Hematopoietic multipotent progenitor cell (in vitro differentiated cells): Measurements from ENCODE around the gene SLC2A4RG. TPM values are rescaled to one million over a fixed set of nuclear protein-coding genes. Genes with fewer than 3 reads are reported as not detected.

Source experiments
- small RNA-seq: library from RNA; depleted of rRNA; stranded (forward); fragments of <200 nt; gene quantifications from one replicate; pipeline ENCODE3, GENCODE V24; 2012
- total RNA-seq: library from RNA; depleted of rRNA; stranded (reverse); fragments of >200 nt; gene quantifications from one replicate; pipeline ENCODE4 v1.2.3, GENCODE V29; 2012

Gene SLC2A4RG
- total RNA-seq, 1 donor: 14.3 TPM

Small RNA genes within 50 kb of the gene (small RNA-seq; reads per million reads assigned to genes)
- not detected for gene LIME1
- not detected for gene TNFRSF6B

Other genes starting within 250 kb of the SLC2A4RG start
- 0.27 TPM for gene EEF1A2, start 240.7 kb upstream of the SLC2A4RG start, total RNA-seq
- 87.3 TPM for gene PPDPF, start 219.0 kb upstream of the SLC2A4RG start, total RNA-seq
- under 0.01 TPM for gene PTK6, start 202.4 kb upstream of the SLC2A4RG start, total RNA-seq
- not detected for gene SRMS, start 192.0 kb upstream of the SLC2A4RG start, total RNA-seq
- gene FNDC11, start 185.6 kb upstream of the SLC2A4RG start, total RNA-seq: 1.3 TPM
- 69.7 TPM for gene HELZ2, start 165.5 kb upstream of the SLC2A4RG start, total RNA-seq
- 11.8 TPM for gene GMEB2, start 112.7 kb upstream of the SLC2A4RG start, total RNA-seq
- 97.2 TPM for gene STMN3, start 86.4 kb upstream of the SLC2A4RG start, total RNA-seq
- 13.5 TPM for gene RTEL1, start 81.5 kb upstream of the SLC2A4RG start, total RNA-seq
- gene TNFRSF6B, start 43.1 kb upstream of the SLC2A4RG start, total RNA-seq: 0.54 TPM
- 52.0 TPM for gene ARFRP1, start 31.8 kb upstream of the SLC2A4RG start, total RNA-seq
- gene ZGPAT, start 31.7 kb upstream of the SLC2A4RG start, total RNA-seq: 33.4 TPM
- 15.6 TPM for gene LIME1, start 3.1 kb upstream of the SLC2A4RG start, total RNA-seq
- gene ZBTB46, start 91.5 kb downstream of the SLC2A4RG start, total RNA-seq: 36.4 TPM
- 0.27 TPM for gene ABHD16B, start 121.7 kb downstream of the SLC2A4RG start, total RNA-seq
- gene TPD52L2, start 125.5 kb downstream of the SLC2A4RG start, total RNA-seq: 47.7 TPM
- 38.5 TPM for gene DNAJC5, start 155.3 kb downstream of the SLC2A4RG start, total RNA-seq
- 51.4 TPM for gene UCKL1, start 216.6 kb downstream of the SLC2A4RG start, total RNA-seq
- 24.8 TPM for gene ZNF512B, start 230.2 kb downstream of the SLC2A4RG start, total RNA-seq
- 27.7 TPM for gene SAMD10, start 239.9 kb downstream of the SLC2A4RG start, total RNA-seq
- gene PRPF6, start 241.4 kb downstream of the SLC2A4RG start, total RNA-seq: 116 TPM